CD4-positive, alpha-beta T cell (primary cell): ENCODE data around the gene FAM83E. TPM values are rescaled to one million over a fixed set of nuclear protein-coding genes. Genes with fewer than 3 reads are reported as not detected.

Experiments used
- ATAC-seq: fragments of 200-7000 bp; cut with Tn5 transposase; one replicate; pipeline ENCODE4 v1.10.0; 2022; ENCODE audit warnings: mild to moderate bottlenecking; ENCODE audit not compliant: poor library complexity
- CTCF ChIA-PET: fragments of 350-600 bp; sonication (Branson Sonifier 250); formaldehyde crosslinking; loops from one replicate; lab custom pipeline; 2021; ENCODE audit warnings: antibody characterized with exemption, inconsistent platforms; lab: Charles Lee
- POLR2A ChIA-PET: fragments of 350-600 bp; sonication (Branson Sonifier 250); formaldehyde crosslinking; loops from one replicate; lab custom pipeline; 2021; ENCODE audit warnings: antibody characterized with exemption, inconsistent platforms; lab: Charles Lee
- DNase-seq, 14 experiments: peaks; one replicate each; pipeline ENCODE4 v3.0.0-alpha.2; 2013 to 2020; ENCODE audit warnings: mixed read lengths in 2 of 14
- H3K27ac ChIP-seq, 2 donors: one replicate each; pipeline versions ENCODE4 v1.5.1 to v1.7.0; 2013; ENCODE audit warnings: low read length in 2 of 2, low read depth in 1 of 2, mild to moderate bottlenecking in 1 of 2
- H3K27me3 ChIP-seq, 2 experiments: 1 replicate in 1 of 2; 2 replicates in 1 of 2; pipeline versions ENCODE4 v1.6.1 to v1.7.0; 2013; ENCODE audit warnings: low read length in 2 of 2, control low read depth in 1 of 2, mild to moderate bottlenecking in 1 of 2, moderate library complexity in 1 of 2; ENCODE audit not compliant: insufficient read depth in 2 of 2, control insufficient read depth in 1 of 2
- H3K36me3 ChIP-seq: one replicate; pipeline ENCODE4 v1.6.1; 2013; ENCODE audit warnings: low read length, control low read depth; ENCODE audit not compliant: insufficient read depth
- H3K4me1 ChIP-seq: one replicate; pipeline ENCODE4 v1.6.1; 2013; ENCODE audit warnings: low read length, control low read depth; ENCODE audit not compliant: insufficient read depth
- H3K4me3 ChIP-seq: one replicate; pipeline ENCODE4 v1.5.1; 2013; ENCODE audit warnings: mild to moderate bottlenecking, low read length, moderate library complexity
- H3K9me3 ChIP-seq, 2 experiments: 1 replicate in 1 of 2; 2 replicates in 1 of 2; pipeline versions ENCODE4 v1.6.1 to v1.7.0; 2013; ENCODE audit warnings: low read length in 2 of 2, mild to moderate bottlenecking in 2 of 2, control low read depth in 1 of 2, moderate library complexity in 1 of 2; ENCODE audit not compliant: control insufficient read depth in 1 of 2, insufficient read depth in 1 of 2
- H3K27ac Mint-ChIP-seq: one replicate; pipeline ENCODE4 v1.8.0; 2020; ENCODE audit warnings: mixed read lengths
- H3K27me3 Mint-ChIP-seq: one replicate; pipeline ENCODE4 v1.8.0; 2021; ENCODE audit warnings: mixed read lengths
- H3K36me3 Mint-ChIP-seq: one replicate; pipeline ENCODE4 v1.8.0; 2021; ENCODE audit warnings: low read depth, mixed read lengths
- H3K4me1 Mint-ChIP-seq: one replicate; pipeline ENCODE4 v1.8.0; 2021; ENCODE audit warnings: low read depth, mixed read lengths
- H3K4me3 Mint-ChIP-seq: one replicate; pipeline ENCODE4 v1.8.0; 2020; ENCODE audit warnings: mild to moderate bottlenecking, mixed read lengths
- H3K9me3 Mint-ChIP-seq: one replicate; pipeline ENCODE4 v1.8.0; 2020; ENCODE audit warnings: mixed read lengths
- intact Hi-C, 2 experiments: fragments of 100-400 bp; cut with DNase I in 1 of 2; cut with micrococcal nuclease in 1 of 2; formaldehyde crosslinking; loops; one replicate each; pipeline versions ENCODE4 v1.15.1 to v1.9.0; 2023 to 2025; cut with DNase I, micrococcal nuclease
- total RNA-seq, 174 experiments: library from RNA in 2 of 174; stranded (reverse) in 2 of 174; gene quantifications; one replicate each; pipeline ENCODE4 v1.2.3 and lab custom pipeline; 2021 to 2026
- TF ChIP-seq, protein P1 (sequence below): fragments of 200-600 bp; IDR thresholded peaks from one replicate; pipeline ENCODE4 v1.8.0; 2022; ENCODE audit warnings: antibody characterized with exemption, mild to moderate bottlenecking

Gene FAM83E
- total RNA-seq, 2 experiments from 2014 or later = 1.6 to 2.6 TPM

- Histone ChIP-seq H3K36me3 (peaks cover 53% of the 10 kb centered on the region), H3K27ac (no peak overlapping the region), H3K27me3 (no peaks in the 10 kb centered on the region), H3K4me3 (no peak overlapping the region), H3K9me3 (no peaks in the 10 kb centered on the region), H3K4me1 (peaks cover 46% of the 10 kb centered on the region)
- intact Hi-C loops = loop anchor here in 1 of 2 experiments (10.0 kb wide), 1 partner anchor 366 kb away; the partner anchor contains the start of genes GYS1 and RUVBL2
- DNase-seq = peak in 1 of 14 experiments; percentile 8
- Mint-ChIP-seq H3K4me3 (no peak overlapping the region), H3K9me3 (no peaks in the 10 kb centered on the region), H3K4me1 (peaks cover 38% of the 10 kb centered on the region), H3K36me3 (peaks cover 53% of the 10 kb centered on the region), H3K27me3 (no peaks in the 10 kb centered on the region), H3K27ac (no peak overlapping the region)
- CTCF ChIA-PET = no interaction called here
- POLR2A ChIA-PET = interaction anchor here (1.1 to 5.0 kb wide), 3 partner anchors 9 to 16 kb away, joined by 5 to 33 read pairs (median 13); partner anchors contain the start of genes CA11, RPL18 and SPHK2
- ATAC-seq = no peak
- TF ChIP-seq, protein P1, sequence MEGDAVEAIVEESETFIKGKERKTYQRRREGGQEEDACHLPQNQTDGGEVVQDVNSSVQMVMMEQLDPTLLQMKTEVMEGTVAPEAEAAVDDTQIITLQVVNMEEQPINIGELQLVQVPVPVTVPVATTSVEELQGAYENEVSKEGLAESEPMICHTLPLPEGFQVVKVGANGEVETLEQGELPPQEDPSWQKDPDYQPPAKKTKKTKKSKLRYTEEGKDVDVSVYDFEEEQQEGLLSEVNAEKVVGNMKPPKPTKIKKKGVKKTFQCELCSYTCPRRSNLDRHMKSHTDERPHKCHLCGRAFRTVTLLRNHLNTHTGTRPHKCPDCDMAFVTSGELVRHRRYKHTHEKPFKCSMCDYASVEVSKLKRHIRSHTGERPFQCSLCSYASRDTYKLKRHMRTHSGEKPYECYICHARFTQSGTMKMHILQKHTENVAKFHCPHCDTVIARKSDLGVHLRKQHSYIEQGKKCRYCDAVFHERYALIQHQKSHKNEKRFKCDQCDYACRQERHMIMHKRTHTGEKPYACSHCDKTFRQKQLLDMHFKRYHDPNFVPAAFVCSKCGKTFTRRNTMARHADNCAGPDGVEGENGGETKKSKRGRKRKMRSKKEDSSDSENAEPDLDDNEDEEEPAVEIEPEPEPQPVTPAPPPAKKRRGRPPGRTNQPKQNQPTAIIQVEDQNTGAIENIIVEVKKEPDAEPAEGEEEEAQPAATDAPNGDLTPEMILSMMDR = no peak
Observed at GRCh38 chr19:48629297-48629598, 14.4 kb upstream of the FAM83E start.

DNA sequence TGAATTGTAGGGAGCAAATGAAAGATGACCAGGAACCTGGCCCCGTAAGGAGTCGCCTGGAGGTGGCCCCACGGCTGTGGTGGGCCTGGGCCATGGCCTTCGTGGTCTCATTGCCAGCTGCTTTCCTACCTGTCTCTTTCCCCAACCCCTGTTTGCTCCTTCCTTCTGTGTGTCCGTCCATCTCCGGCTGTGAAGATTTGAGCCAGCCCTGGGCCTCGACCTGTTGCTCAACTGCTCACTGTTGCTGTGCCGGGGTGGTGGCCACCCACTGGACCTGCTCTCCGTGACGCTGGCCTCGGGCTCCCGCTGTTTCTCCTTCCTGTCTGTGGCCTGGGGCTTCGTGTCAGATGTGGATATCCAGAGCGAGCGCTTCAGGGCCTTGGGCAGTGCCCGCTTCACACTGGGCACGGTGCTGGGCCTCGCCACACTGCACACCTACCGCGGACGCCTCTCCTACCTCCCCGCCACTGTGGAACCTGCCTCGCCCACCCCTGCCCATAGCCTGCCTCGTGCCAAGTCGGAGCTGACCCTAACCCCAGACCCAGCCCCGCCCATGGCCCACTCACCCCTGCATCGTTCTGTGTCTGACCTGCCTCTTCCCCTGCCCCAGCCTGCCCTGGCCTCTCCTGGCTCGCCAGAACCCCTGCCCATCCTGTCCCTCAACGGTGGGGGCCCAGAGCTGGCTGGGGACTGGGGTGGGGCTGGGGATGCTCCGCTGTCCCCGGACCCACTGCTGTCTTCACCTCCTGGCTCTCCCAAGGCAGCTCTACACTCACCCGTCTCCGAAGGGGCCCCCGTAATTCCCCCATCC, 13.8 kb upstream of the FAM83E start:
- ATAC-seq (no peak), DNase-seq (peak in 2 of 14 experiments; percentile 7 to 36)
- H3K9me3 ChIP-seq = no peaks in the 10 kb centered on the region
- Mint-ChIP-seq H3K27ac (no peak overlapping the region), H3K9me3 (no peaks in the 10 kb centered on the region), H3K4me1 (peaks cover 39% of the 10 kb centered on the region), H3K4me3 (peak overlapping the region; percentile 38), H3K36me3 (peaks cover 54% of the 10 kb centered on the region), H3K27me3 (no peaks in the 10 kb centered on the region)
- intact Hi-C loops = loop anchor here in 1 of 2 experiments (10.0 kb wide), 1 partner anchor 366 kb away; the partner anchor contains the start of genes GYS1 and RUVBL2
- ChIA-PET CTCF (no interaction called here), POLR2A (interaction anchor here (1.1 to 5.0 kb wide), 4 partner anchors 9 to 17 kb away, joined by 5 to 33 read pairs (median 10); partner anchors contain the start of genes CA11, DBP, RPL18 and SPHK2)
- TF ChIP-seq, protein P1 = no peak
- H3K4me3 ChIP-seq = no peak overlapping the region
- peaks cover 52% of the 10 kb centered on the region for H3K36me3 ChIP-seq
- H3K27ac ChIP-seq = no peak overlapping the region
- H3K27me3 ChIP-seq = no peaks in the 10 kb centered on the region
- H3K4me1 ChIP-seq = peaks cover 46% of the 10 kb centered on the region

DNA sequence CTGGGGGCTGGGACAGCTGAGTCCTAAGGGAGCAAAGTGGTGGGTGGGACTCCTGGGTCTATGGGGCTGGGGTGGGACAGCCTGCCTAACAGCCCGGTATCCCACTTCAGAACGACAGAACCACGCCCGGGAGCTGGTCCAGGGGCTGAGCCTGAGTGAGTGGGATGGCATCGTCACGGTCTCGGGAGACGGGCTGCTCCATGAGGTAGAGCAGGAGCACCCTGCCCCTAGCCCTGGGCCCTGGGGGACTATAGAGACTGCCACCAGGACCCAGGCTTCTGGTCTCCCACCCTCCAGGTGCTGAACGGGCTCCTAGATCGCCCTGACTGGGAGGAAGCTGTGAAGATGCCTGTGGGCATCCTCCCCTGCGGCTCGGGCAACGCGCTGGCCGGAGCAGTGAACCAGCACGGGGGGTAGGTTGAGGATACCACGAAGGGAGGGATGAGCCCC, 13.0 kb upstream of the FAM83E start:
- Mint-ChIP-seq H3K9me3 (no peaks in the 10 kb centered on the region), H3K4me3 (no peak overlapping the region), H3K36me3 (peaks cover 52% of the 10 kb centered on the region), H3K4me1 (peaks cover 39% of the 10 kb centered on the region), H3K27me3 (no peaks in the 10 kb centered on the region), H3K27ac (no peak overlapping the region)
- POLR2A ChIA-PET = interaction anchor here (1.1 to 5.0 kb wide), 3 partner anchors 9 to 17 kb away, joined by 4 to 33 read pairs (median 7); partner anchors contain the start of genes DBP, RPL18 and SPHK2
- ATAC-seq (no peak), DNase-seq (peak in 2 of 14 experiments; percentile 6 to 36)
- Histone ChIP-seq H3K4me3 (no peak overlapping the region), H3K36me3 (peaks cover 44% of the 10 kb centered on the region), H3K27ac (no peak overlapping the region), H3K9me3 (no peaks in the 10 kb centered on the region), H3K4me1 (peaks cover 46% of the 10 kb centered on the region), H3K27me3 (no peaks in the 10 kb centered on the region)
- CTCF ChIA-PET = no interaction called here
- intact Hi-C loops = loop anchor here in 1 of 2 experiments (10.0 kb wide), 1 partner anchor 367 kb away; the partner anchor contains the start of genes GYS1 and RUVBL2
- TF ChIP-seq, protein P1 = no peak
